IMR-90 (cell line): ENCODE measurements around the gene SPI1. TPM values are rescaled to one million over a fixed set of nuclear protein-coding genes. Genes with fewer than 3 reads are reported as not detected.

Source experiments
- ATAC-seq: fragments of 200-7000 bp; cut with Tn5 transposase; 2 replicates; pipeline ENCODE4 v1.9.1; 2020; ENCODE audit warnings: low read depth, mild to moderate bottlenecking, moderate library complexity
- BruUV-seq: library from RNA; stranded (reverse); fragments of 400-500 nt; replicated peaks from 2 replicates; lab custom pipeline; 2021; lab: Mats Ljungman, UMichigan
- CTCF ChIA-PET: fragments of 300-600 bp; formaldehyde crosslinking; extraction: SDS; loops from one replicate; lab custom pipeline; 2021; ENCODE audit warnings: antibody characterized with exemption; lab: Yijun Ruan, JAX
- POLR2A ChIA-PET: fragments of 300-600 bp; sonication (Branson Sonifier 250); formaldehyde crosslinking; loops from one replicate; lab custom pipeline; 2022; ENCODE audit warnings: antibody characterized with exemption; ENCODE audit not compliant: unreplicated experiment; lab: Charles Lee
- DNase-seq: peaks from one replicate; pipeline ENCODE4 v3.0.0; 2013
- H2AFZ ChIP-seq: replicated peaks from 2 replicates; pipeline ENCODE3; 2013; ENCODE audit warnings: low read length, mild to moderate bottlenecking; ENCODE audit not compliant: poor library complexity
- H2AK5ac ChIP-seq: 2 replicates; pipeline ENCODE4 v1.6.1; 2013; ENCODE audit warnings: low read depth, low read length, inconsistent platforms
- H2AK9ac ChIP-seq: replicated peaks from 2 replicates; pipeline ENCODE3; 2013; ENCODE audit warnings: mild to moderate bottlenecking, low read depth, low read length, moderate library complexity; ENCODE audit not compliant: poor library complexity
- H2BK120ac ChIP-seq: 2 replicates; pipeline ENCODE4 v1.6.1; 2013; ENCODE audit warnings: low read depth, low read length, inconsistent platforms
- H2BK15ac ChIP-seq: 3 replicates; pipeline ENCODE4 v1.6.1; 2013; ENCODE audit warnings: low read depth, low read length, inconsistent platforms
- H2BK20ac ChIP-seq: 2 replicates; pipeline ENCODE4 v1.6.1; 2013; ENCODE audit warnings: low read depth, mild to moderate bottlenecking, inconsistent platforms, low read length, moderate library complexity
- H2BK5ac ChIP-seq: 2 replicates; pipeline ENCODE4 v1.6.1; 2013; ENCODE audit warnings: mild to moderate bottlenecking, low read depth, low read length, inconsistent platforms; ENCODE audit not compliant: poor library complexity, severe bottlenecking
- H3K14ac ChIP-seq: replicated peaks from 2 replicates; pipeline ENCODE4 v1.6.1; 2013; ENCODE audit warnings: low read depth, low read length, inconsistent platforms
- H3K18ac ChIP-seq: 2 replicates; pipeline ENCODE4 v1.6.1; 2013; ENCODE audit warnings: low read depth, low read length, control low read depth
- H3K23ac ChIP-seq: 2 replicates; pipeline ENCODE4 v1.6.1; 2013; ENCODE audit warnings: low read depth, low read length, inconsistent platforms
- H3K27ac ChIP-seq: 2 replicates; pipeline ENCODE4 v1.5.1; 2013; ENCODE audit warnings: mild to moderate bottlenecking, control low read depth, low read length; ENCODE audit not compliant: insufficient read depth
- H3K27me3 ChIP-seq: 2 replicates; pipeline ENCODE4 v1.6.1; 2013; ENCODE audit warnings: low read length; ENCODE audit not compliant: control insufficient read depth, insufficient read depth
- H3K36me3 ChIP-seq: 2 replicates; pipeline ENCODE4 v1.6.1; 2013; ENCODE audit warnings: low read length, mixed read lengths; ENCODE audit not compliant: control insufficient read depth, insufficient read depth
- H3K4ac ChIP-seq: 2 replicates; pipeline ENCODE4 v1.6.1; 2013; ENCODE audit warnings: low read depth, low read length, inconsistent platforms
- H3K4me1 ChIP-seq: 2 replicates; pipeline ENCODE4 v1.6.1; 2013; ENCODE audit warnings: low read length, mixed read lengths; ENCODE audit not compliant: control insufficient read depth, insufficient read depth
- H3K4me2 ChIP-seq: 2 replicates; pipeline ENCODE4 v1.6.1; 2013; ENCODE audit warnings: low read depth, mild to moderate bottlenecking, control low read depth, low read length, moderate library complexity
- H3K4me3 ChIP-seq: 2 replicates; pipeline ENCODE4 v1.5.1; 2013; ENCODE audit warnings: low read depth, mild to moderate bottlenecking, control low read depth, low read length, moderate library complexity; ENCODE audit not compliant: insufficient read depth
- H3K56ac ChIP-seq: 2 replicates; pipeline ENCODE4 v1.6.1; 2013; ENCODE audit warnings: low read length, inconsistent platforms; ENCODE audit not compliant: insufficient read depth; ENCODE audit errors: extremely low read depth
- H3K79me1 ChIP-seq, 2 experiments: 2 replicates each; pipeline ENCODE4 v1.6.1; 2013; ENCODE audit warnings: low read length in 2 of 2, inconsistent platforms in 1 of 2, low read depth in 1 of 2
- H3K9ac ChIP-seq: 2 replicates; pipeline ENCODE4 v1.6.1; 2013; ENCODE audit warnings: low read depth, low read length, control low read depth
- H3K9me1 ChIP-seq: 2 replicates; pipeline ENCODE4 v1.6.1; 2013; ENCODE audit warnings: low read length, inconsistent platforms; ENCODE audit not compliant: insufficient read depth
- H3K9me3 ChIP-seq: 2 replicates; pipeline ENCODE4 v1.6.1; 2013; ENCODE audit warnings: low read length; ENCODE audit not compliant: control insufficient read depth, insufficient read depth
- H4K20me1 ChIP-seq: 2 replicates; pipeline ENCODE4 v1.6.1; 2013; ENCODE audit warnings: low read length, inconsistent platforms; ENCODE audit not compliant: insufficient read depth
- H4K5ac ChIP-seq: 2 replicates; pipeline ENCODE4 v1.6.1; 2013; ENCODE audit warnings: mild to moderate bottlenecking, low read depth, low read length, control low read depth
- H4K8ac ChIP-seq, 2 experiments: 2 replicates each; pipeline ENCODE4 v1.6.1; 2013; ENCODE audit warnings: low read depth in 2 of 2, low read length in 2 of 2, control low read depth in 1 of 2, inconsistent platforms in 1 of 2
- H4K91ac ChIP-seq: 2 replicates; pipeline ENCODE4 v1.6.1; 2013; ENCODE audit warnings: low read depth, low read length, inconsistent platforms; ENCODE audit not compliant: insufficient read depth
- CEBPB ChIP-seq: IDR thresholded peaks from 2 replicates; pipeline ENCODE4 v1.6.1; 2012; ENCODE audit warnings: low read depth, low read length, improper control_type of control experiment
- FOS ChIP-seq: fragments of 150-350 bp; IDR thresholded peaks from 2 replicates; pipeline ENCODE4 v1.6.1; 2016; ENCODE audit warnings: low read depth, low read length
- MAZ ChIP-seq: IDR thresholded peaks from 2 replicates; pipeline ENCODE4 v1.6.1; 2012; ENCODE audit warnings: low read depth, mild to moderate bottlenecking, low read length, improper control_type of control experiment, moderate library complexity, borderline replicate concordance
- MXI1 ChIP-seq: IDR thresholded peaks from 2 replicates; pipeline ENCODE4 v1.6.1; 2012; ENCODE audit warnings: low read depth, mild to moderate bottlenecking, low read length, moderate library complexity, borderline replicate concordance
- NFE2L2 ChIP-seq: fragments of 150-350 bp; IDR thresholded peaks from 2 replicates; pipeline ENCODE4 v1.6.1; 2016; ENCODE audit warnings: low read depth, mild to moderate bottlenecking, low read length
- POLR2A ChIP-seq: IDR thresholded peaks from 2 replicates; pipeline ENCODE4 v1.6.1; 2012; ENCODE audit warnings: mild to moderate bottlenecking, low read depth, low read length
- RAD21 ChIP-seq: IDR thresholded peaks from 2 replicates; pipeline ENCODE4 v1.6.1; 2012; ENCODE audit warnings: low read length, improper control_type of control experiment
- RFX5 ChIP-seq: IDR thresholded peaks from 2 replicates; pipeline ENCODE4 v1.8.0; 2012; ENCODE audit warnings: low read depth, mild to moderate bottlenecking, low read length, moderate library complexity
- WGBS, 2 experiments: methylation state at CpG; one replicate each; pipeline versions ENCODE4 v1.1.5 to v1.1.7; 2013; ENCODE audit warnings: missing lambda C conversion rate in 2 of 2; ENCODE audit not compliant: insufficient read length in 1 of 2; ENCODE audit errors: extremely low coverage in 2 of 2; 5-methylcytosine and 5-hydroxymethylcytosine counted together
- dilution Hi-C: fragments of 300-500 bp; cut with HindIII; formaldehyde crosslinking; loops from one replicate; pipeline ENCODE4 v1.14.3; 2018; ENCODE audit warnings: low sequenced_read_pairs; ENCODE audit not compliant: unreplicated experiment
- in situ Hi-C: fragments of 300-500 bp; cut with MboI; formaldehyde crosslinking; loops from 3 replicates; pipeline ENCODE4 v1.14.3; 2019; ENCODE audit warnings: low sequenced_read_pairs, inconsistent platforms, mixed read lengths
- intact Hi-C: fragments of 100-400 bp; cut with micrococcal nuclease; formaldehyde crosslinking; loops from 2 replicates; pipeline ENCODE4 v1.10.0; 2022
- polyA plus RNA-seq, 3 experiments: library from polyadenylated mRNA; depleted of rRNA; stranded (reverse); fragments of >200 nt; gene quantifications; 2 replicates each; pipeline ENCODE4 v1.2.3, GENCODE V29; 2012; ENCODE audit warnings: low replicate concordance in 1 of 3
- total RNA-seq: library from RNA; depleted of rRNA; stranded (reverse); fragments of >200 nt; gene quantifications from 2 replicates; pipeline ENCODE4 v1.2.3, GENCODE V29; 2012
- TF ChIP-seq, protein P1 (sequence below): fragments of 150-350 bp; IDR thresholded peaks from 2 replicates; pipeline ENCODE4 v1.6.1; 2016; ENCODE audit warnings: low read depth, mild to moderate bottlenecking, low read length, moderate library complexity, borderline replicate concordance
- TF ChIP-seq, protein P2 (sequence below): conservative IDR thresholded peaks from 2 replicates; pipeline ENCODE4 v1.5.1; 2012; ENCODE audit warnings: mild to moderate bottlenecking, low read depth, low read length, improper control_type of control experiment

The SPI1 gene
- total and polyA plus RNA-seq, 2 of the 4 experiments (the other 2 are of a cell fraction) = not detected

DNA sequence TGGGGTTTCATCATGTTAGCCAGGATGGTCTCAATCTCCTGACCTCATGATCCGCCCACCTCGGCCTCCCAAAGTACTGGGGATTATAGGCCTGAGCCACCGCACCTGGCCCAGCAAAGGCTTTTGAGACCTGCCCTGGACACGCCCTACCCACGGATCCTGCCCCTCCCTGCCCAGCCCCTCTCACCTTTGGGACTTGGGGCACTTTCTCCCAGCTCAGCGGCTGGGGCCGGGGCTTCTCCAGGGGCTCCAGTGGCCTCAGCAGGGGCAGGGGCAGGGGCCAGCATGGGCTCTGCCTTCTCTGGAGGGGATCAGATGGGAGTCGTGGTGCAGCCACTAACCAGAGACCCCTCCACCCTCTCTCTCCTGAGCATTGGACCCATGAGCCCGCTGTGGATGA lies 28.0 kb downstream of the SPI1 start:
- H3K9me1 ChIP-seq = no peaks in the 10 kb centered on the region
- H3K27me3 ChIP-seq = peaks cover 21% of the 10 kb centered on the region
- H4K5ac ChIP-seq = no peak overlapping the region
- no peaks in the 10 kb centered on the region for H3K79me1 ChIP-seq
- intact Hi-C loops = no loop called here
- H2BK120ac ChIP-seq = no peak overlapping the region
- no peaks in the 10 kb centered on the region for H3K36me3 ChIP-seq
- H2BK20ac ChIP-seq = no peak overlapping the region
- in situ Hi-C loops = loop anchor here (25.0 kb wide), 1 partner anchor 463 kb away; no protein-coding TSS in a partner anchor
- WGBS, 2 experiments = 38% methylated on average over 1 of the region's 9 CpGs; no CpG with 5 or more reads in 1 of the 2 experiments
- no peak overlapping the region for H4K8ac ChIP-seq
- H2BK15ac ChIP-seq = no peak overlapping the region
- ATAC-seq (no peak), DNase-seq (no peak)
- dilution Hi-C loops = no loop called here
- no peak overlapping the region for H2BK5ac ChIP-seq
- no peaks in the 10 kb centered on the region for H3K4me1 ChIP-seq
- H3K14ac ChIP-seq = no peak overlapping the region
- H3K9me3 ChIP-seq = no peaks in the 10 kb centered on the region
- H3K4me3 ChIP-seq = no peak overlapping the region
- H3K4me2 ChIP-seq = no peak overlapping the region
- H2AK5ac ChIP-seq = no peak overlapping the region
- no peak for TF ChIP-seq POLR2A
- TF ChIP-seq FOS = no peak
- no peak for TF ChIP-seq CEBPB
- TF ChIP-seq MAZ = no peak
- TF ChIP-seq, protein P1, sequence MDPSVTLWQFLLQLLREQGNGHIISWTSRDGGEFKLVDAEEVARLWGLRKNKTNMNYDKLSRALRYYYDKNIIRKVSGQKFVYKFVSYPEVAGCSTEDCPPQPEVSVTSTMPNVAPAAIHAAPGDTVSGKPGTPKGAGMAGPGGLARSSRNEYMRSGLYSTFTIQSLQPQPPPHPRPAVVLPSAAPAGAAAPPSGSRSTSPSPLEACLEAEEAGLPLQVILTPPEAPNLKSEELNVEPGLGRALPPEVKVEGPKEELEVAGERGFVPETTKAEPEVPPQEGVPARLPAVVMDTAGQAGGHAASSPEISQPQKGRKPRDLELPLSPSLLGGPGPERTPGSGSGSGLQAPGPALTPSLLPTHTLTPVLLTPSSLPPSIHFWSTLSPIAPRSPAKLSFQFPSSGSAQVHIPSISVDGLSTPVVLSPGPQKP = no peak
- no peak for TF ChIP-seq NFE2L2
- TF ChIP-seq MXI1 = no peak
- no peak for TF ChIP-seq RFX5
- TF ChIP-seq, protein P2, sequence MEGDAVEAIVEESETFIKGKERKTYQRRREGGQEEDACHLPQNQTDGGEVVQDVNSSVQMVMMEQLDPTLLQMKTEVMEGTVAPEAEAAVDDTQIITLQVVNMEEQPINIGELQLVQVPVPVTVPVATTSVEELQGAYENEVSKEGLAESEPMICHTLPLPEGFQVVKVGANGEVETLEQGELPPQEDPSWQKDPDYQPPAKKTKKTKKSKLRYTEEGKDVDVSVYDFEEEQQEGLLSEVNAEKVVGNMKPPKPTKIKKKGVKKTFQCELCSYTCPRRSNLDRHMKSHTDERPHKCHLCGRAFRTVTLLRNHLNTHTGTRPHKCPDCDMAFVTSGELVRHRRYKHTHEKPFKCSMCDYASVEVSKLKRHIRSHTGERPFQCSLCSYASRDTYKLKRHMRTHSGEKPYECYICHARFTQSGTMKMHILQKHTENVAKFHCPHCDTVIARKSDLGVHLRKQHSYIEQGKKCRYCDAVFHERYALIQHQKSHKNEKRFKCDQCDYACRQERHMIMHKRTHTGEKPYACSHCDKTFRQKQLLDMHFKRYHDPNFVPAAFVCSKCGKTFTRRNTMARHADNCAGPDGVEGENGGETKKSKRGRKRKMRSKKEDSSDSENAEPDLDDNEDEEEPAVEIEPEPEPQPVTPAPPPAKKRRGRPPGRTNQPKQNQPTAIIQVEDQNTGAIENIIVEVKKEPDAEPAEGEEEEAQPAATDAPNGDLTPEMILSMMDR = no peak
- TF ChIP-seq RAD21 = no peak
- no peak overlapping the region for H3K18ac ChIP-seq
- H2AK9ac ChIP-seq = peak overlapping the region; percentile 3
- no peak overlapping the region for H3K4ac ChIP-seq
- no peak overlapping the region for H3K9ac ChIP-seq
- POLR2A ChIA-PET = no interaction called here
- H2AFZ ChIP-seq = no peak overlapping the region
- no peak overlapping the region for H4K91ac ChIP-seq
- CTCF ChIA-PET = no interaction called here
- no TSS peak for BruUV-seq
- no peak overlapping the region for H3K56ac ChIP-seq
- no peak overlapping the region for H3K23ac ChIP-seq
- H3K27ac ChIP-seq = no peak overlapping the region
- H4K20me1 ChIP-seq = no peaks in the 10 kb centered on the region; the same call in 1 of the 2 replicates
